Adrenal gland (tissue), 12 donors: ENCODE measurements around the gene PRDM12. TPM values are rescaled to one million over a fixed set of nuclear protein-coding genes. Genes with fewer than 3 reads are reported as not detected.

Source experiments
- DNase-seq, 7 donors: peaks; one replicate each; pipeline ENCODE4 v3.0.0-alpha.2; 2019 to 2020
- H3K27ac ChIP-seq, 5 donors: fragments of 200-600 bp; sonication (generic) in 4 of 5; 1 replicate in 3 of 5; 2 replicates in 2 of 5; pipeline versions ENCODE4 v1.5.1 to v1.8.0; 2016 to 2020; ENCODE audit warnings: mild to moderate bottlenecking in 1 of 5
- H3K27me3 ChIP-seq: fragments of 200-600 bp; 2 replicates; pipeline ENCODE4 v1.8.0; 2021
- H3K36me3 ChIP-seq, 2 donors: fragments of 200-600 bp; replicated peaks in 1 of 2; 1 replicate in 1 of 2; 2 replicates in 1 of 2; pipeline versions ENCODE4 v1.5.1 to v1.8.0; 2018 to 2022
- H3K4me1 ChIP-seq, 2 donors: fragments of 200-600 bp; replicated peaks in 1 of 2; 1 replicate in 1 of 2; 2 replicates in 1 of 2; pipeline versions ENCODE4 v1.5.1 to v1.8.0; 2018 to 2021
- H3K4me3 ChIP-seq, 4 donors: fragments of 200-600 bp; sonication (generic) in 3 of 4; one replicate each; pipeline ENCODE4 v1.5.1; 2016 to 2018
- H3K9me3 ChIP-seq, 3 donors: fragments of 200-600 bp; sonication (generic) in 1 of 3; replicated peaks in 1 of 3; 1 replicate in 2 of 3; 2 replicates in 1 of 3; pipeline versions ENCODE4 v1.5.1 to v1.8.0; 2016 to 2021
- POLR2A ChIP-seq, 2 donors: fragments of 450-650 bp; IDR thresholded peaks; one replicate each; pipeline ENCODE4 v1.6.1; 2017; ENCODE audit warnings: antibody characterized with exemption in 2 of 2, mild to moderate bottlenecking in 2 of 2, moderate library complexity in 1 of 2
- WGBS, 4 donors: extraction: QIAGEN DNeasy Blood & Tissue Kit in 2 of 4; methylation state at CpG; one replicate each; pipeline versions ENCODE4 v1.1.5 to v1.1.7; 2013 to 2017; 5-methylcytosine and 5-hydroxymethylcytosine counted together
- intact Hi-C, 2 donors: fragments of 100-400 bp; cut with DNase I; formaldehyde crosslinking; loops; one replicate each; pipeline versions ENCODE4 v1.14.1 to v1.15.0; 2022 to 2023
- polyA plus RNA-seq, 3 donors: library from polyadenylated mRNA; stranded (reverse); fragments of 200-250 nt in 2 of 3; fragments of 350-450 nt in 1 of 3; fragmentation: Illumina TruSeq in 1 of 3; extraction: RNeasy Lipid Tissue Mini Kit (QIAGEN cat#74804) in 1 of 3; gene quantifications; one replicate each; pipeline ENCODE4 v1.2.3, GENCODE V29; 2013 to 2014
- total RNA-seq, 9 donors: library from RNA; depleted of rRNA in 4 of 9; stranded (reverse); fragments of >200 nt in 4 of 9; fragments of 120-200 nt in 1 of 9; fragmentation: NEBNext Ultra II Directional in 1 of 9; extraction: Animal tissue kit (Norgen Biotek cat#: 25700) in 1 of 9; gene quantifications; one replicate each; pipeline versions ENCODE4 v1.1.0 to v1.2.4, GENCODE V29; 2013 to 2023
- TF ChIP-seq, protein P1 (sequence below), 6 experiments: fragments of 450-650 bp in 4 of 6; fragments of 200-600 bp in 2 of 6; sonication (generic) in 1 of 6; IDR thresholded peaks; 1 replicate in 5 of 6; 2 replicates in 1 of 6; pipeline versions ENCODE4 v1.5.1 to v1.8.0; 2016 to 2021; ENCODE audit warnings: antibody characterized with exemption in 6 of 6, mild to moderate bottlenecking in 2 of 6, moderate library complexity in 1 of 6
- donor health status: healthy with polysubstance abuse.
- donor health status: Bipolar disorder and iron deficiency.
- donor health status: DM: yes; HTN: yes; CAD: no.
- donor health status: DM: no; HTN: no; CAD: no.
- donor health status: DM: no; HTN: no; CAD: no.
- donor health status: DM: yes; HTN: yes; CAD: no.

PRDM12 gene
- total and polyA plus RNA-seq, 12 donors = 0.07 to 0.14 (median 0.08) TPM; not detected in 9

GRCh38 chr9:130651221-130651620, 13.2 kb upstream of the PRDM12 start:
- H3K4me1 ChIP-seq = no peaks in the 10 kb centered on the region
- H3K27ac ChIP-seq = no peak overlapping the region
- intact Hi-C loops = no loop called here
- H3K36me3 ChIP-seq = no peaks in the 10 kb centered on the region
- H3K27me3 ChIP-seq = peaks cover 12% of the 10 kb centered on the region
- no peak overlapping the region for H3K4me3 ChIP-seq
- TF ChIP-seq, protein P1, sequence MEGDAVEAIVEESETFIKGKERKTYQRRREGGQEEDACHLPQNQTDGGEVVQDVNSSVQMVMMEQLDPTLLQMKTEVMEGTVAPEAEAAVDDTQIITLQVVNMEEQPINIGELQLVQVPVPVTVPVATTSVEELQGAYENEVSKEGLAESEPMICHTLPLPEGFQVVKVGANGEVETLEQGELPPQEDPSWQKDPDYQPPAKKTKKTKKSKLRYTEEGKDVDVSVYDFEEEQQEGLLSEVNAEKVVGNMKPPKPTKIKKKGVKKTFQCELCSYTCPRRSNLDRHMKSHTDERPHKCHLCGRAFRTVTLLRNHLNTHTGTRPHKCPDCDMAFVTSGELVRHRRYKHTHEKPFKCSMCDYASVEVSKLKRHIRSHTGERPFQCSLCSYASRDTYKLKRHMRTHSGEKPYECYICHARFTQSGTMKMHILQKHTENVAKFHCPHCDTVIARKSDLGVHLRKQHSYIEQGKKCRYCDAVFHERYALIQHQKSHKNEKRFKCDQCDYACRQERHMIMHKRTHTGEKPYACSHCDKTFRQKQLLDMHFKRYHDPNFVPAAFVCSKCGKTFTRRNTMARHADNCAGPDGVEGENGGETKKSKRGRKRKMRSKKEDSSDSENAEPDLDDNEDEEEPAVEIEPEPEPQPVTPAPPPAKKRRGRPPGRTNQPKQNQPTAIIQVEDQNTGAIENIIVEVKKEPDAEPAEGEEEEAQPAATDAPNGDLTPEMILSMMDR (IDR thresholded peaks at IDR 0.05) = no peak
- TF ChIP-seq POLR2A (IDR thresholded peaks at IDR 0.05) = no peak
- no peaks in the 10 kb centered on the region for H3K9me3 ChIP-seq
- DNase-seq = no peak
- WGBS, 4 donors = 71 to 83% (median 77%) methylated on average over 13 to 15 of the region's 15 CpGs

- no peaks in the 10 kb centered on the region for H3K36me3 ChIP-seq
- TF ChIP-seq POLR2A (IDR thresholded peaks at IDR 0.05) = no peak
- TF ChIP-seq, protein P1 (IDR thresholded peaks at IDR 0.05) = no peak
- no peak for DNase-seq
- no peak overlapping the region for H3K27ac ChIP-seq
- H3K4me1 ChIP-seq = no peaks in the 10 kb centered on the region
- peaks cover 14% of the 10 kb centered on the region for H3K27me3 ChIP-seq
- 88 to 92% (median 91%) methylated on average over 8 to 18 of the region's 18 CpGs for WGBS, 4 donors
- no peak overlapping the region for H3K4me3 ChIP-seq
- intact Hi-C loops = no loop called here
- no peaks in the 10 kb centered on the region for H3K9me3 ChIP-seq
Measured at GRCh38 chr9:130651752-130652151, 12.6 kb upstream of the PRDM12 start.

DNA sequence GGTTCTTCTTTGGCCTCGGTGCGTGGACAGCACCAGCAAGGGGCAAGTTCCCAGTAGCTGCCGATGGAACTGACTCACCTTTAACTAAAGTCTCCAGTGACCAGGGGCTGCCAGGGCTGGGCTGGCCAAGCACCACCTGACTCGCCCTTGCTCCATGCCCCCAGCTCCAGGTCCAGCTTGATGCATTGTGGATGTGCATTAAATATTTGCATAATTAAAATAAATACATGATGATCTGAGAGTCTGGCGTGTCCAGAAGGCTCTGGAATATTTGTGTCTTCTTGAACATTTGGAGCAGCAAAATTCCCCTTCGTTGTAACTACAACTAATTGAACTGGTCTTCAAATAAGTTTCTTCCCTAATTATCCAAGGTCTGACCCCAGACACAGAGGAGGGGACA, 9.5 kb upstream of the PRDM12 start:
- H3K27ac ChIP-seq = no peak overlapping the region
- WGBS, 4 donors = 78 to 84% (median 82%) methylated on average over 6 of the region's 6 CpGs
- no peaks in the 10 kb centered on the region for H3K36me3 ChIP-seq
- no peak overlapping the region for H3K4me3 ChIP-seq
- peaks cover 42% of the 10 kb centered on the region for H3K27me3 ChIP-seq
- no peak for DNase-seq
- no peaks in the 10 kb centered on the region for H3K9me3 ChIP-seq
- intact Hi-C loops = no loop called here
- TF ChIP-seq, protein P1 (IDR thresholded peaks at IDR 0.05) = no peak
- no peak for TF ChIP-seq POLR2A (IDR thresholded peaks at IDR 0.05)
- H3K4me1 ChIP-seq = peaks cover 0 to under 1% of the 10 kb centered on the region in 2 donors

DNA sequence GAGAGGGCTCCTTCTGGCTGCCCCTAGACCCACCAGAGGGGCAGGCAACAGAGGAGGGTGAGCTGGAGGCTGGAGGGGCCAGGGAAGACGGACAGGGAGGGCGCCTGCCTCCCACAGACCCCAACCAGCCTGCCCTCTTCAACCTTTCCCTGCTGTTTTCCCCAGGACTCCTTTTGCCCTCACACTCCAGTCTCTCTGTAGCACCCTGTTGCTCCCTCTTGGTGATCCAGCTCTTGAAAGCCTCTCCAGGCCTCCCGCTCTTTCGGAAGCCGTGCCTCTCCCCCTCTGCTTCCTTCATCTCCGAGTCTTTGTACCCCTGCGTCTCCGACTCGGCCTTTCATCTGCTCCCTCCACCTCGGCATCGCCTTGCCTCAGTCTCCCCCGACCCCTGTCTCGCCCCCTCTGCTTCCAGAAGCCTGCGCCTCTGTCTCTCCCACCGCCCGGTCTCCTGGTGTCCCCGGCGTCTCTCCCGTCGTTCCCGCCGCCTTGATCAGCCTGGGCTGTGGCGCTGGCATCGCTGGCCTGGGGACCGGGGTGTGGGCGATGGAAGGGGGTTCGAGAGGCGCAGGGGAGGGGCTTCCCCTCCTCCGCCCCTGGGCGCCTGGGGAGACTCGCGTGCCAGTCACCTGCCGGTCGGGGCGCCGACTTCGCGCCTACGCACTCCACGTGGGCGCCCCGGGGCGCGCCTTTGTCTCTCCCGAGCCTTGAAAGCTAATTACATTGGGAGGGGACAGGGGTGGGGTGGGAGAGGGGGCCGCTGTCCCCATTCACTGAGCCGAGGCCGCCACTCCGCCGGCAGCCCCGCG, 5.3 kb upstream of the PRDM12 start:
- Histone ChIP-seq H3K4me1 (peaks cover 16 to 30% of the 10 kb centered on the region in 2 donors), H3K9me3 (no peaks in the 10 kb centered on the region), H3K27ac (no peak overlapping the region), H3K36me3 (no peaks in the 10 kb centered on the region), H3K27me3 (peaks cover 84% of the 10 kb centered on the region), H3K4me3 (no peak overlapping the region)
- DNase-seq = no peak
- intact Hi-C loops = no loop called here
- TF ChIP-seq, protein P1 (IDR thresholded peaks at IDR 0.05) = no peak
- TF ChIP-seq POLR2A (IDR thresholded peaks at IDR 0.05) = no peak
- 15 to 20% (median 17%) methylated on average over 23 to 52 of the region's 52 CpGs for WGBS, 4 donors
